Muscle of leg (tissue), 16 donors: Measurements from ENCODE around the gene OPRPN. TPM values are rescaled to one million over a fixed set of nuclear protein-coding genes. Genes with fewer than 3 reads are reported as not detected.
A peak's percentile ranks its signal among the peaks of the same experiment; 100 is the strongest.

Experiments used
- DNase-seq: peaks from one replicate; pipeline ENCODE4 v3.0.0; 2013
- H3K27ac ChIP-seq: one replicate; pipeline ENCODE4 v1.5.1; 2013; ENCODE audit warnings: mild to moderate bottlenecking, low read length, control low read depth
- H3K27me3 ChIP-seq: one replicate; pipeline ENCODE4 v1.6.1; 2013; ENCODE audit warnings: low read length; ENCODE audit not compliant: control insufficient read depth, insufficient read depth
- H3K36me3 ChIP-seq: one replicate; pipeline ENCODE4 v1.6.1; 2013; ENCODE audit warnings: low read length; ENCODE audit not compliant: control insufficient read depth, insufficient read depth
- H3K4me1 ChIP-seq: one replicate; pipeline ENCODE4 v1.6.1; 2013; ENCODE audit warnings: low read length; ENCODE audit not compliant: control insufficient read depth, insufficient read depth
- H3K4me3 ChIP-seq: one replicate; pipeline ENCODE4 v1.5.1; 2013; ENCODE audit warnings: low read length, control low read depth
- H3K9me3 ChIP-seq: replicated peaks from 2 replicates; pipeline ENCODE4 v1.6.1; 2013; ENCODE audit warnings: low read depth, low read length; ENCODE audit not compliant: control insufficient read depth
- WGBS: methylation state at CpG from one replicate; pipeline ENCODE4 v1.1.5; 2013; ENCODE audit warnings: missing lambda C conversion rate; ENCODE audit not compliant: insufficient coverage; 5-methylcytosine and 5-hydroxymethylcytosine counted together
- long read RNA-seq, 11 donors: transcript quantifications; one replicate each; lab custom pipeline, GENCODE V29; 2026
- polyA plus RNA-seq, 8 donors: library from polyadenylated mRNA; unstranded; fragments of 120-200 nt; gene quantifications; one replicate each; pipeline versions ENCODE4 v1.2.1 to v1.2.3, GENCODE V29; 2013; ENCODE audit warnings: inconsistent platforms in 1 of 8, low replicate concordance in 1 of 8; ENCODE audit not compliant: insufficient read length in 8 of 8, insufficient read depth in 1 of 8
- total RNA-seq: library from RNA; stranded (reverse); fragments of 120-200 nt; gene quantifications from one replicate; pipeline ENCODE4 v1.2.4, GENCODE V29; 2013

The OPRPN gene
- not detected for total RNA-seq
- polyA plus RNA-seq: not detected
- long read RNA-seq, donor 1: 0 reads
- long read RNA-seq, donor 2: 0 reads
- long read RNA-seq, donor 3: 0 reads
- long read RNA-seq, donor 4: 0 reads
- long read RNA-seq, donor 5: 0 reads
- long read RNA-seq, donor 6: 0 reads
- long read RNA-seq, donor 7: 0 reads
- long read RNA-seq, donor 8: 0 reads
- long read RNA-seq, donor 9: 0 reads
- long read RNA-seq, donor 10: 0 reads
- long read RNA-seq, donor 11: 0 reads

GRCh38 chr4:70397580-70397979, at the start of gene OPRPN:
Gene OPRPN, plus strand, starts transcription at chr4:70397940. Its CDS starts 1,346 bp downstream, at chr4:70399286.
- H3K36me3 ChIP-seq: no peaks in the 10 kb centered on the region
- H3K4me3 ChIP-seq: no peak within 1 kb of the TSS
- no peaks in the 10 kb centered on the region for H3K4me1 ChIP-seq

GRCh38 chr4:70356185-70356584, 41.6 kb upstream of the OPRPN start:
- Histone ChIP-seq H3K27ac (no peak overlapping the region), H3K27me3 (no peaks in the 10 kb centered on the region), H3K4me3 (no peak overlapping the region), H3K9me3 (no peaks in the 10 kb centered on the region), H3K4me1 (no peaks in the 10 kb centered on the region), H3K36me3 (no peaks in the 10 kb centered on the region)
- no peak for DNase-seq
- no CpG with 5 or more reads among the region's 1 CpG for WGBS

More at GRCh38 chr4:70397580-70397979, at the start of gene OPRPN:
- H3K9me3 ChIP-seq: no peaks in the 10 kb centered on the region
- no peak within 1 kb of the TSS for H3K27ac ChIP-seq
- H3K27me3 ChIP-seq: no peaks in the 10 kb centered on the region
- DNase-seq: no peak

- no peaks in the 10 kb centered on the region for H3K27me3 ChIP-seq
- H3K4me3 ChIP-seq: no peak overlapping the region
- H3K36me3 ChIP-seq: no peaks in the 10 kb centered on the region
- no peaks in the 10 kb centered on the region for H3K9me3 ChIP-seq
- no peak for DNase-seq
- no peaks in the 10 kb centered on the region for H3K4me1 ChIP-seq
- WGBS: no CpG with 5 or more reads among the region's 3 CpGs
- no peak overlapping the region for H3K27ac ChIP-seq
Observed at GRCh38 chr4:70359115-70359661, 38.6 kb upstream of the OPRPN start.

GRCh38 chr4:70360460-70360859, 37.3 kb upstream of the OPRPN start, which contains the start of gene SMR3A:
Gene SMR3A, plus strand, starts transcription at chr4:70360760. Its CDS starts 1,356 bp downstream, at chr4:70362116.
- WGBS: 71% methylated on average over 1 of the region's 3 CpGs
- no peaks in the 10 kb centered on the region for H3K4me1 ChIP-seq
- no peaks in the 10 kb centered on the region for H3K27me3 ChIP-seq
- no peaks in the 10 kb centered on the region for H3K36me3 ChIP-seq
- DNase-seq: peak; percentile 32
- no peak within 1 kb of the TSS for H3K4me3 ChIP-seq
- no peaks in the 10 kb centered on the region for H3K9me3 ChIP-seq
- no peak within 1 kb of the TSS for H3K27ac ChIP-seq

- H3K27me3 ChIP-seq: no peaks in the 10 kb centered on the region
- no peaks in the 10 kb centered on the region for H3K9me3 ChIP-seq
- H3K27ac ChIP-seq: no peak overlapping the region
- no peaks in the 10 kb centered on the region for H3K4me1 ChIP-seq
- DNase-seq: no peak
- 92% methylated on average over 4 of the region's 5 CpGs for WGBS
- no peak overlapping the region for H3K4me3 ChIP-seq
- no peaks in the 10 kb centered on the region for H3K36me3 ChIP-seq
Observed at GRCh38 chr4:70364002-70364401, 33.7 kb upstream of the OPRPN start.

- Histone ChIP-seq H3K4me3 (no peak overlapping the region), H3K4me1 (no peaks in the 10 kb centered on the region), H3K36me3 (no peaks in the 10 kb centered on the region), H3K9me3 (no peaks in the 10 kb centered on the region), H3K27me3 (no peaks in the 10 kb centered on the region), H3K27ac (no peak overlapping the region)
- peak; percentile 25 for DNase-seq
- 60% methylated on average over 1 of the region's 2 CpGs for WGBS
Observed at GRCh38 chr4:70365479-70365878, 32.3 kb upstream of the OPRPN start.

GRCh38 chr4:70367813-70368212, 29.9 kb upstream of the OPRPN start:
- no peak for DNase-seq
- Histone ChIP-seq H3K27me3 (no peaks in the 10 kb centered on the region), H3K4me1 (no peaks in the 10 kb centered on the region), H3K36me3 (no peaks in the 10 kb centered on the region), H3K4me3 (no peak overlapping the region), H3K9me3 (no peaks in the 10 kb centered on the region), H3K27ac (no peak overlapping the region)
- no CpG with 5 or more reads among the region's 1 CpG for WGBS

- Histone ChIP-seq H3K27ac (no peak overlapping the region), H3K27me3 (no peaks in the 10 kb centered on the region), H3K36me3 (no peaks in the 10 kb centered on the region), H3K4me1 (no peaks in the 10 kb centered on the region), H3K4me3 (no peak overlapping the region), H3K9me3 (no peaks in the 10 kb centered on the region)
- no CpG with 5 or more reads among the region's 4 CpGs for WGBS
- no peak for DNase-seq
Observed at GRCh38 chr4:70371987-70372386, 25.8 kb upstream of the OPRPN start.

GRCh38 chr4:70372760-70373159, 25.0 kb upstream of the OPRPN start:
- no peaks in the 10 kb centered on the region for H3K27me3 ChIP-seq
- DNase-seq: no peak
- WGBS: no CpG with 5 or more reads among the region's 3 CpGs

GRCh38 chr4:70380578-70380977, 17.2 kb upstream of the OPRPN start:
- no peaks in the 10 kb centered on the region for H3K4me1 ChIP-seq
- no CpG with 5 or more reads among the region's 3 CpGs for WGBS
- no peak for DNase-seq

More at GRCh38 chr4:70372760-70373159, 25.0 kb upstream of the OPRPN start:
- Histone ChIP-seq H3K9me3 (no peaks in the 10 kb centered on the region), H3K27ac (no peak overlapping the region), H3K36me3 (no peaks in the 10 kb centered on the region), H3K4me1 (no peaks in the 10 kb centered on the region), H3K4me3 (no peak overlapping the region)

More at GRCh38 chr4:70380578-70380977, 17.2 kb upstream of the OPRPN start:
- no peak overlapping the region for H3K27ac ChIP-seq
- no peak overlapping the region for H3K4me3 ChIP-seq
- H3K27me3 ChIP-seq: no peaks in the 10 kb centered on the region
- H3K9me3 ChIP-seq: no peaks in the 10 kb centered on the region
- no peaks in the 10 kb centered on the region for H3K36me3 ChIP-seq
